ENCODE data around the gene MED25.

GRCh38 chr19:49774969-49775368, 43.1 kb upstream of the MED25 start:
- TF ChIP-seq CTCF (conservative IDR thresholded peaks at IDR 0.05; ENCODE audit: low read depth in 2 of 2) (no peak), CREB1 (CRISPR knock-in tag; IDR thresholded peaks at IDR 0.05; ENCODE audit: low read depth) (no peak), POLR2AphosphoS5 (IDR thresholded peaks at IDR 0.05; ENCODE audit: low read depth) (no peak), EZH2phosphoT487 (IDR thresholded peaks at IDR 0.05; ENCODE audit: unreplicated experiment) (no peak), NANOG (IDR thresholded peaks at IDR 0.05; ENCODE audit: borderline replicate concordance) (no peak), EZH2 (IDR thresholded peaks at IDR 0.05; ENCODE audit: low read depth, unreplicated experiment) (no peak), ZNF331 (CRISPR knock-in tag; IDR thresholded peaks at IDR 0.05; ENCODE audit: low read depth) (no peak), STAT1 (IDR thresholded peaks at IDR 0.05; ENCODE audit: unreplicated experiment) (no peak), ETS1 (IDR thresholded peaks at IDR 0.05) (no peak)
- TF ChIP-seq, protein P1, sequence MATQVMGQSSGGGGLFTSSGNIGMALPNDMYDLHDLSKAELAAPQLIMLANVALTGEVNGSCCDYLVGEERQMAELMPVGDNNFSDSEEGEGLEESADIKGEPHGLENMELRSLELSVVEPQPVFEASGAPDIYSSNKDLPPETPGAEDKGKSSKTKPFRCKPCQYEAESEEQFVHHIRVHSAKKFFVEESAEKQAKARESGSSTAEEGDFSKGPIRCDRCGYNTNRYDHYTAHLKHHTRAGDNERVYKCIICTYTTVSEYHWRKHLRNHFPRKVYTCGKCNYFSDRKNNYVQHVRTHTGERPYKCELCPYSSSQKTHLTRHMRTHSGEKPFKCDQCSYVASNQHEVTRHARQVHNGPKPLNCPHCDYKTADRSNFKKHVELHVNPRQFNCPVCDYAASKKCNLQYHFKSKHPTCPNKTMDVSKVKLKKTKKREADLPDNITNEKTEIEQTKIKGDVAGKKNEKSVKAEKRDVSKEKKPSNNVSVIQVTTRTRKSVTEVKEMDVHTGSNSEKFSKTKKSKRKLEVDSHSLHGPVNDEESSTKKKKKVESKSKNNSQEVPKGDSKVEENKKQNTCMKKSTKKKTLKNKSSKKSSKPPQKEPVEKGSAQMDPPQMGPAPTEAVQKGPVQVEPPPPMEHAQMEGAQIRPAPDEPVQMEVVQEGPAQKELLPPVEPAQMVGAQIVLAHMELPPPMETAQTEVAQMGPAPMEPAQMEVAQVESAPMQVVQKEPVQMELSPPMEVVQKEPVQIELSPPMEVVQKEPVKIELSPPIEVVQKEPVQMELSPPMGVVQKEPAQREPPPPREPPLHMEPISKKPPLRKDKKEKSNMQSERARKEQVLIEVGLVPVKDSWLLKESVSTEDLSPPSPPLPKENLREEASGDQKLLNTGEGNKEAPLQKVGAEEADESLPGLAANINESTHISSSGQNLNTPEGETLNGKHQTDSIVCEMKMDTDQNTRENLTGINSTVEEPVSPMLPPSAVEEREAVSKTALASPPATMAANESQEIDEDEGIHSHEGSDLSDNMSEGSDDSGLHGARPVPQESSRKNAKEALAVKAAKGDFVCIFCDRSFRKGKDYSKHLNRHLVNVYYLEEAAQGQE (IDR thresholded peaks at IDR 0.05; ENCODE audit: unreplicated experiment), result no peak

All from GM23338 (cell line).